Immature natural killer cell (primary cell): ENCODE measurements around the gene CD81. TPM values are rescaled to one million over a fixed set of nuclear protein-coding genes. Genes with fewer than 3 reads are reported as not detected.

ENCODE experiments used
- DNase-seq, 3 donors: peaks; one replicate each; pipeline ENCODE4 v3.0.0; 2022; ENCODE audit warnings: mixed read lengths in 1 of 3
- H3K27ac Mint-ChIP-seq, 6 donors: one replicate each; pipeline ENCODE4 v1.8.0; 2020; ENCODE audit warnings: mixed read lengths in 6 of 6, mild to moderate bottlenecking in 5 of 6, inconsistent platforms in 4 of 6, moderate library complexity in 3 of 6
- H3K27me3 Mint-ChIP-seq, 3 donors: one replicate each; pipeline ENCODE4 v1.8.0; 2020 to 2021; ENCODE audit warnings: low read depth in 3 of 3, mild to moderate bottlenecking in 3 of 3, mixed read lengths in 3 of 3, moderate library complexity in 3 of 3, inconsistent platforms in 1 of 3
- H3K36me3 Mint-ChIP-seq, 3 donors: one replicate each; pipeline ENCODE4 v1.8.0; 2020; ENCODE audit warnings: mixed read lengths in 3 of 3, inconsistent platforms in 2 of 3, mild to moderate bottlenecking in 2 of 3
- H3K4me1 Mint-ChIP-seq, 2 donors: one replicate each; pipeline ENCODE4 v1.8.0; 2020; ENCODE audit warnings: inconsistent platforms in 2 of 2, mild to moderate bottlenecking in 2 of 2, mixed read lengths in 2 of 2, moderate library complexity in 1 of 2
- H3K4me3 Mint-ChIP-seq, 5 donors: one replicate each; pipeline ENCODE4 v1.8.0; 2020; ENCODE audit warnings: mild to moderate bottlenecking in 5 of 5, mixed read lengths in 5 of 5, inconsistent platforms in 3 of 5, moderate library complexity in 3 of 5
- H3K9me3 Mint-ChIP-seq, 6 donors: one replicate each; pipeline ENCODE4 v1.8.0; 2020; ENCODE audit warnings: mild to moderate bottlenecking in 6 of 6, mixed read lengths in 6 of 6, inconsistent platforms in 4 of 6, moderate library complexity in 3 of 6
- polyA plus RNA-seq, 3 donors: library from polyadenylated mRNA; unstranded; fragments of 300-500 nt; fragmentation: Illumina TruSeq; gene quantifications; one replicate each; pipeline ENCODE4 v1.2.3, GENCODE V29; 2021

Gene CD81
- polyA plus RNA-seq, 3 donors from 2014 or later, result 33.1 to 56.9 (median 49.7) TPM

- no peak overlapping the region for H3K27ac Mint-ChIP-seq
Measured at GRCh38 chr11:2422461-2423156, 45.5 kb downstream of the CD81 start.

GRCh38 chr11:2423157-2424025, 46.3 kb downstream of the CD81 start:
- H3K4me1 Mint-ChIP-seq, result peaks cover 0 to 4% of the 10 kb centered on the region in 2 donors
- H3K9me3 Mint-ChIP-seq, result no peaks in the 10 kb centered on the region
- H3K36me3 Mint-ChIP-seq, result no peaks in the 10 kb centered on the region
- no peak overlapping the region for H3K27ac Mint-ChIP-seq
- H3K27me3 Mint-ChIP-seq, result peaks cover 0 to 2% (median 1%) of the 10 kb centered on the region in 3 donors
- H3K4me3 Mint-ChIP-seq, result no peak overlapping the region
- DNase-seq, result no peak

More at GRCh38 chr11:2422461-2423156, 45.5 kb downstream of the CD81 start:
- H3K9me3 Mint-ChIP-seq, result no peaks in the 10 kb centered on the region
- H3K4me3 Mint-ChIP-seq, result no peak overlapping the region
- DNase-seq, result no peak
- peaks cover 0 to 4% of the 10 kb centered on the region in 2 donors for H3K4me1 Mint-ChIP-seq
- no peaks in the 10 kb centered on the region for H3K36me3 Mint-ChIP-seq
- peaks cover 0 to 2% (median 1%) of the 10 kb centered on the region in 3 donors for H3K27me3 Mint-ChIP-seq

GRCh38 chr11:2424811-2425495, 47.8 kb downstream of the CD81 start:
- peaks cover 0 to 2% (median 1%) of the 10 kb centered on the region in 3 donors for H3K27me3 Mint-ChIP-seq
- no peaks in the 10 kb centered on the region for H3K9me3 Mint-ChIP-seq
- no peaks in the 10 kb centered on the region for H3K36me3 Mint-ChIP-seq
- no peak overlapping the region for H3K4me3 Mint-ChIP-seq
- DNase-seq, result no peak
- H3K27ac Mint-ChIP-seq, result no peak overlapping the region
- H3K4me1 Mint-ChIP-seq, result no peaks in the 10 kb centered on the region

GRCh38 chr11:2425506-2425905, 48.4 kb downstream of the CD81 start:
- Mint-ChIP-seq H3K9me3 (no peaks in the 10 kb centered on the region), H3K4me3 (no peak overlapping the region), H3K27me3 (peaks cover 0 to 2% (median 1%) of the 10 kb centered on the region in 3 donors), H3K27ac (no peak overlapping the region), H3K4me1 (no peaks in the 10 kb centered on the region), H3K36me3 (no peaks in the 10 kb centered on the region)
- DNase-seq, result no peak

GRCh38 chr11:2426221-2426620, 49.1 kb downstream of the CD81 start:
- Mint-ChIP-seq H3K27me3 (peaks cover 0 to 2% (median 1%) of the 10 kb centered on the region in 3 donors), H3K27ac (no peak overlapping the region), H3K4me3 (no peak overlapping the region), H3K36me3 (no peaks in the 10 kb centered on the region), H3K4me1 (no peaks in the 10 kb centered on the region), H3K9me3 (peaks cover 0 to 2% (median 0%) of the 10 kb centered on the region in 6 donors)
- no peak for DNase-seq

GRCh38 chr11:2426826-2427521, 49.9 kb downstream of the CD81 start:
- H3K4me1 Mint-ChIP-seq, result no peaks in the 10 kb centered on the region
- H3K27me3 Mint-ChIP-seq, result peaks cover 3 to 8% (median 4%) of the 10 kb centered on the region in 3 donors
- no peak for DNase-seq
- H3K36me3 Mint-ChIP-seq, result no peaks in the 10 kb centered on the region
- H3K4me3 Mint-ChIP-seq, result no peak overlapping the region
- no peak overlapping the region for H3K27ac Mint-ChIP-seq
- peaks cover 0 to 2% (median 0%) of the 10 kb centered on the region in 6 donors for H3K9me3 Mint-ChIP-seq

- Mint-ChIP-seq H3K27me3 (peaks cover 3 to 8% (median 4%) of the 10 kb centered on the region in 3 donors), H3K4me1 (no peaks in the 10 kb centered on the region), H3K27ac (no peak overlapping the region), H3K9me3 (peaks cover 0 to 2% (median 0%) of the 10 kb centered on the region in 6 donors), H3K36me3 (no peaks in the 10 kb centered on the region), H3K4me3 (no peak overlapping the region)
- DNase-seq, result no peak
Measured at GRCh38 chr11:2427721-2428321, 50.7 kb downstream of the CD81 start.

- no peak overlapping the region for H3K27ac Mint-ChIP-seq
- peak; percentile 77 to 83 (median 78) for DNase-seq
- H3K9me3 Mint-ChIP-seq, result peaks cover 0 to 2% (median 0%) of the 10 kb centered on the region in 6 donors
- H3K4me3 Mint-ChIP-seq, result no peak overlapping the region
- H3K27me3 Mint-ChIP-seq, result peaks cover 3 to 8% (median 4%) of the 10 kb centered on the region in 3 donors
- no peaks in the 10 kb centered on the region for H3K4me1 Mint-ChIP-seq
- no peaks in the 10 kb centered on the region for H3K36me3 Mint-ChIP-seq
Measured at GRCh38 chr11:2428322-2428795, 51.2 kb downstream of the CD81 start.

- Mint-ChIP-seq H3K27ac (peak overlapping the region in 2 of 6 donors; percentile 13 to 14), H3K4me3 (no peak overlapping the region), H3K36me3 (no peaks in the 10 kb centered on the region), H3K4me1 (no peaks in the 10 kb centered on the region), H3K27me3 (peaks cover 2 to 8% (median 4%) of the 10 kb centered on the region in 3 donors), H3K9me3 (peaks cover 0 to 2% (median 0%) of the 10 kb centered on the region in 6 donors)
- no peak for DNase-seq
Measured at GRCh38 chr11:2431395-2431794, 54.3 kb downstream of the CD81 start.

GRCh38 chr11:2432171-2432621, 55.1 kb downstream of the CD81 start:
- no peaks in the 10 kb centered on the region for H3K4me1 Mint-ChIP-seq
- no peak for DNase-seq
- no peak overlapping the region for H3K27ac Mint-ChIP-seq
- H3K27me3 Mint-ChIP-seq, result peaks cover 2 to 10% (median 4%) of the 10 kb centered on the region in 3 donors
- no peaks in the 10 kb centered on the region for H3K36me3 Mint-ChIP-seq
- peaks cover 0 to 2% (median 0%) of the 10 kb centered on the region in 6 donors for H3K9me3 Mint-ChIP-seq
- no peak overlapping the region for H3K4me3 Mint-ChIP-seq

- Mint-ChIP-seq H3K4me3 (no peak overlapping the region), H3K4me1 (no peaks in the 10 kb centered on the region), H3K9me3 (peaks cover 0 to 2% (median 0%) of the 10 kb centered on the region in 6 donors), H3K36me3 (no peaks in the 10 kb centered on the region), H3K27me3 (peaks cover 2 to 10% (median 9%) of the 10 kb centered on the region in 3 donors), H3K27ac (no peak overlapping the region)
- no peak for DNase-seq
Measured at GRCh38 chr11:2432628-2433071, 55.5 kb downstream of the CD81 start.

- no peak for DNase-seq
- no peaks in the 10 kb centered on the region for H3K4me1 Mint-ChIP-seq
- H3K27ac Mint-ChIP-seq, result no peak overlapping the region
- peaks cover 0 to 2% (median 0%) of the 10 kb centered on the region in 6 donors for H3K9me3 Mint-ChIP-seq
- H3K4me3 Mint-ChIP-seq, result no peak overlapping the region
- H3K36me3 Mint-ChIP-seq, result no peaks in the 10 kb centered on the region
- peaks cover 5 to 11% (median 10%) of the 10 kb centered on the region in 3 donors for H3K27me3 Mint-ChIP-seq
Measured at GRCh38 chr11:2433106-2433925, 56.2 kb downstream of the CD81 start.
